Uterus (tissue), 2 donors: Measurements from ENCODE around the gene KLK2.

Experiments
- CTCF ChIP-seq, 4 experiments: fragments of 200-600 bp in 2 of 4; fragments of 450-650 bp in 2 of 4; sonication (generic) in 2 of 4; IDR thresholded peaks; one replicate each; pipeline ENCODE4 v1.5.1; 2016 to 2019; ENCODE audit warnings: antibody characterized with exemption in 4 of 4, mild to moderate bottlenecking in 2 of 4, moderate library complexity in 1 of 4
- POLR2A ChIP-seq, 2 donors: fragments of 450-650 bp; IDR thresholded peaks; one replicate each; pipeline ENCODE4 v1.6.1; 2016; ENCODE audit warnings: antibody characterized with exemption in 2 of 2, mild to moderate bottlenecking in 1 of 2, moderate library complexity in 1 of 2

GRCh38 chr19:50912102-50912599 is 38.9 kb downstream of the KLK2 start:
- no peak for TF ChIP-seq CTCF (IDR thresholded peaks at IDR 0.05)
- no peak for TF ChIP-seq POLR2A (IDR thresholded peaks at IDR 0.05)
